ENCODE data around the gene NKAIN4. TPM values are rescaled to one million over a fixed set of nuclear protein-coding genes. Genes with fewer than 3 reads are reported as not detected.

Gene NKAIN4
- total RNA-seq, 1 donor from 2014 or later: 0.60 TPM

DNA sequence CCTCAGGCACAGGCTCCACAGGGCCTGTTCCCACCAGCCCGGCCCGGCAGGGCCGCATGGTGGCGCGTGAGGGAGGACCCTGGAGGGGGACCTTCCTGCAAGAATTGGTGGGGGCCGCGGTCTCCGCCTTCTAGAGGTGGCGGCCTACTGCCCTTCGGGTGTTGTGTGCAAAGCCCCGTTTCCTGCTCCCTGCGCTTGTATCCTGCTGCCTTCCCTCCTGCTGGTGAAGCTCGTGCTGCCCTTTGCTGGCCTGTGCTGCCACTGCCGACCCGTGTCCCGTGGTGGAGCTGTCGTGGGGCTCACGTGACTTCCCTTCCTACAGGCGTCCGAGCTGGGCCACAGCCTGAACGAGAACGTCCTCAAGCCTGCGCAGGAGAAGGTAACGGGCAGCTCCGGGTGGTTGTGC, 30.3 kb upstream of the NKAIN4 start:
- no peaks in the 10 kb centered on the region for H3K27me3 Mint-ChIP-seq
- no peak for DNase-seq (ENCODE audit: low spot score, unreplicated experiment)
- TF ChIP-seq, protein P1, sequence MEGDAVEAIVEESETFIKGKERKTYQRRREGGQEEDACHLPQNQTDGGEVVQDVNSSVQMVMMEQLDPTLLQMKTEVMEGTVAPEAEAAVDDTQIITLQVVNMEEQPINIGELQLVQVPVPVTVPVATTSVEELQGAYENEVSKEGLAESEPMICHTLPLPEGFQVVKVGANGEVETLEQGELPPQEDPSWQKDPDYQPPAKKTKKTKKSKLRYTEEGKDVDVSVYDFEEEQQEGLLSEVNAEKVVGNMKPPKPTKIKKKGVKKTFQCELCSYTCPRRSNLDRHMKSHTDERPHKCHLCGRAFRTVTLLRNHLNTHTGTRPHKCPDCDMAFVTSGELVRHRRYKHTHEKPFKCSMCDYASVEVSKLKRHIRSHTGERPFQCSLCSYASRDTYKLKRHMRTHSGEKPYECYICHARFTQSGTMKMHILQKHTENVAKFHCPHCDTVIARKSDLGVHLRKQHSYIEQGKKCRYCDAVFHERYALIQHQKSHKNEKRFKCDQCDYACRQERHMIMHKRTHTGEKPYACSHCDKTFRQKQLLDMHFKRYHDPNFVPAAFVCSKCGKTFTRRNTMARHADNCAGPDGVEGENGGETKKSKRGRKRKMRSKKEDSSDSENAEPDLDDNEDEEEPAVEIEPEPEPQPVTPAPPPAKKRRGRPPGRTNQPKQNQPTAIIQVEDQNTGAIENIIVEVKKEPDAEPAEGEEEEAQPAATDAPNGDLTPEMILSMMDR (IDR thresholded peaks at IDR 0.05; ENCODE audit: unreplicated experiment): no peak
- H3K9me3 Mint-ChIP-seq (ENCODE audit: low read depth): no peaks in the 10 kb centered on the region
- H3K36me3 Mint-ChIP-seq (ENCODE audit: insufficient read depth): peaks cover 5% of the 10 kb centered on the region
- H3K27ac Mint-ChIP-seq: no peak overlapping the region
- H3K4me3 Mint-ChIP-seq (ENCODE audit: low read depth): no peak overlapping the region
- H3K4me1 Mint-ChIP-seq (ENCODE audit: low read depth): no peaks in the 10 kb centered on the region

DNA sequence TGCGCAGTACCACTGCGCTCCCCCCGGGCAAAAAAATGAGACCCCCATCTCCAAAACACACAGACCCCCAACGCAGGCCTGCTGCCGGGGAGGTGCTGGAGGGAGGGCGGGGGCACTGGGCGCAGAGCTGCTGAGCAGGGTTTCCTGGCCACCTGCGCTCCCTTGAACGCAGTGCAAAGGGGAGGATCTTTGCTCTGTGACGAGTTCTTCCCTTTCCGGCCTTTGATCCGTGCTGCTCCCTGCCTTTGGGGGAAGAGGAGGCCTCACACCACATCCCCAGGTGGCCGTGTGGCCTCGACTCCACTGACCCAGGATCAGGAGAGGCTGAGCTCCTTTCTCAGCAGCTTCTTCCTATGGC, 29.8 kb upstream of the NKAIN4 start:
- no peaks in the 10 kb centered on the region for H3K27me3 Mint-ChIP-seq
- no peak for DNase-seq (ENCODE audit: low spot score, unreplicated experiment)
- no peak overlapping the region for H3K27ac Mint-ChIP-seq
- H3K4me3 Mint-ChIP-seq (ENCODE audit: low read depth): no peak overlapping the region
- no peaks in the 10 kb centered on the region for H3K9me3 Mint-ChIP-seq (ENCODE audit: low read depth)
- H3K36me3 Mint-ChIP-seq (ENCODE audit: insufficient read depth): peaks cover 6% of the 10 kb centered on the region
- TF ChIP-seq, protein P1 (IDR thresholded peaks at IDR 0.05; ENCODE audit: unreplicated experiment): no peak
- no peaks in the 10 kb centered on the region for H3K4me1 Mint-ChIP-seq (ENCODE audit: low read depth)

DNA sequence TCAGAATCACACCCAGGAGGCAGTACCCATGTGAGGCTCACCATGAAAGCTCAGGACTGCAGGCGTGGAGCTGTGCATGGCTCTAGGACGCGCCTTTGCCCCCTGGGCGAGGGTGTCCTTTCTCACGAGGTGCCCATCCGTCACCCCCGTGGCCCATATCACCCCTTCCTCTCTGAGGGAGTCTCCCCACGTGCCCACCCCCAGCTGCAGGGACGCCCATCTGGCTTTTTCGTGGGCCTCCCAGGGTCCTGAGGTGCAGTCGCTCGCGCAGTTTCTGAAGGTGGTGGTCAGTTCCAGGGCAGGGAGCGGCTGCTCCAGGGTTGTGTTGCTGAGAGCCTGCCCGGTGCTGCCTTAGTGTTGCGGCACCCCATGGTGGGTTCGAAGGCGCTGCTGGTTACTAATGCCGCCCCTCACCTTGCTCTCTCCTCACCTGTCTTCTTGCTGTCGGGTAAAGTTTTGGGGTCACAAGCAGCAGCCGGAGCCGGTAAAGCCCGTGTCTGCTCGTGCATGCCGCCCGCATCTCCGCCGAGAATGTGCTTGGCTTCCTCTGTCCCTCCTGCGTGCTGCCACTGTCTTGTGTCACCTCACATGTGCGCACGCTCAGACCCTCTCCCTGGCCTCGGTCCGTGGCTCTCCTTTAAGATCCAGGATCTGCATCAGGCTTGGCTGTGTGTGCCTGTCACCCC, 29.3 kb upstream of the NKAIN4 start:
- TF ChIP-seq, protein P1 (IDR thresholded peaks at IDR 0.05; ENCODE audit: unreplicated experiment): no peak
- Mint-ChIP-seq H3K36me3 (ENCODE audit: insufficient read depth) (peaks cover 6% of the 10 kb centered on the region), H3K9me3 (ENCODE audit: low read depth) (no peaks in the 10 kb centered on the region), H3K4me1 (ENCODE audit: low read depth) (no peaks in the 10 kb centered on the region), H3K27me3 (no peaks in the 10 kb centered on the region), H3K4me3 (ENCODE audit: low read depth) (no peak overlapping the region), H3K27ac (no peak overlapping the region)
- DNase-seq (ENCODE audit: low spot score, unreplicated experiment): no peak

DNA sequence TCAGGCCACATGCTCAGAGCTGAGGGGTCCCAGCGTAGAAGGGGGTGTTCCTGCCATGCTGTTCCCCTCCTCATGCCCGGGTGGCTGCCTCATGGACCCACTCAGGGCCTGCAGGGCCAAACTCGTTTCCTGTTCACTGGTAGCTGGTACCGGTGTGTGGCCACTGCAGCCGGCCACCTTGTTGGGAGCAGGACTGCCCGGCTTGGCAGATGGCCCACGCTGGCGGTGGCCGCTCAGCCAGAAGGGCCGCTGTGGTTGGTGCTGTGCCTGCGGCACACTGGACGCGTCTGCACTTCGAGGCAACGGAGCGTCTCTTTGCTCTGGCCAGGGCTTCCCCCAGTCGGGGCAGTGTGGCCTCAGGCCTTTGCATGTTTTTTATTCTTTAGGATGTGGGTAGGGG, 28.7 kb upstream of the NKAIN4 start:
- Mint-ChIP-seq H3K27ac (no peak overlapping the region), H3K36me3 (ENCODE audit: insufficient read depth) (peaks cover 4% of the 10 kb centered on the region), H3K9me3 (ENCODE audit: low read depth) (no peaks in the 10 kb centered on the region)

DNA sequence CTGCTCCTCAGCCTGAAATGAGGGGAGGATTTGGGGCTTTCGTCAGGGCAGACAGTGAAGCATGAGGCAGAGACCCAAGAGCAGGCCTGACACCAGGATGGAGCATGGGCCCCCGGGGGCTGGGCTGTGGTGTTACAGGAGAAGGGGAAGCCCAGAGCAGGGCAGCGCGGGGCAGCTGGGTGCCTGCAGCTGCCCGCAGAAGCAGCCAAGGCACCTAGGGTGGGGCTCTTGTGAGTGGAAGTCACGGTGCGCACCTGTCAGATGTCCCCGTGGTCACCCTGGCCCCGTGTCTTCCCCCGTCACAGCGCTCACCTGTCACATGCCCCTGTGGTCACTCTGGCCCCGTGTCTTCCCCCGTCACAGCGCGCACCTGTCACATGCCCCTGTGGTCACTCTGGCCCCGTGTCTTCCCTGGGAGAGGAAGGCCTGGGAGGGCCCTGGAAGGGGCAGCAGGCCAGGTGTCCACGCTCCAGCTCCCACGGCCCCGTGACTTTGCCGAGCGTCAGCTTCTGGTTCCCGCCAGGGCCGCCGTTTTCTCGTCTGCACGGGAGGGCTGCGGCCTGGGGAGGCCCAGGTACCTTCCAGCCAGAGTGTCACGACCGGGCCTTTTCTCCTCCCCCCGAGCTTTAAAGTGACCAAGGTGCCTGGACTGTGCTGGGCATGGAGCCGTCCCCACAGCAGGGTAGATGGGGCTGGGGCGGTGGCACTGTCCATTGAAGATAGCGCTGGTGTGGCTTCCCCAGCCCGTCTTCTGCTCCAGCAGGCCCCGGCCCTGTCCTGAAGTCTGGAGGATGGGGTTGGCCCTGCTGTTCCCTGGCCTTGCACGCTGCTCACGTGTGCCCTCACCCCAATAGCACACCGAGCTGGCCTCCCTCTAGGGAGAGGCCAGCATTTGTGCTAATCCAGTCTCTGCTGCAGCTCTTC, 27.7 kb upstream of the NKAIN4 start:
- DNase-seq (ENCODE audit: low spot score, unreplicated experiment): no peak
- Mint-ChIP-seq H3K9me3 (ENCODE audit: low read depth) (no peaks in the 10 kb centered on the region), H3K27ac (no peak overlapping the region), H3K4me1 (ENCODE audit: low read depth) (no peaks in the 10 kb centered on the region), H3K36me3 (ENCODE audit: insufficient read depth) (peaks cover 4% of the 10 kb centered on the region), H3K4me3 (ENCODE audit: low read depth) (no peak overlapping the region), H3K27me3 (no peaks in the 10 kb centered on the region)
- TF ChIP-seq, protein P1 (IDR thresholded peaks at IDR 0.05; ENCODE audit: unreplicated experiment): no peak

More for the DNA sequence above, 28.7 kb upstream of the NKAIN4 start:
- no peaks in the 10 kb centered on the region for H3K27me3 Mint-ChIP-seq
- no peak overlapping the region for H3K4me3 Mint-ChIP-seq (ENCODE audit: low read depth)
- TF ChIP-seq, protein P1 (IDR thresholded peaks at IDR 0.05; ENCODE audit: unreplicated experiment): no peak
- H3K4me1 Mint-ChIP-seq (ENCODE audit: low read depth): no peaks in the 10 kb centered on the region
- no peak for DNase-seq (ENCODE audit: low spot score, unreplicated experiment)

Measured in progenitor cell of endocrine pancreas (in vitro differentiated cells).